ENCODE data around the gene MED14. TPM values are rescaled to one million over a fixed set of nuclear protein-coding genes. Genes with fewer than 3 reads are reported as not detected.

Gene MED14
- total and polyA plus RNA-seq, 2 of the 8 experiments (the other 6 are each of a cell fraction or from before 2014, with no cell fraction given): 79.7 to 117 TPM

DNA sequence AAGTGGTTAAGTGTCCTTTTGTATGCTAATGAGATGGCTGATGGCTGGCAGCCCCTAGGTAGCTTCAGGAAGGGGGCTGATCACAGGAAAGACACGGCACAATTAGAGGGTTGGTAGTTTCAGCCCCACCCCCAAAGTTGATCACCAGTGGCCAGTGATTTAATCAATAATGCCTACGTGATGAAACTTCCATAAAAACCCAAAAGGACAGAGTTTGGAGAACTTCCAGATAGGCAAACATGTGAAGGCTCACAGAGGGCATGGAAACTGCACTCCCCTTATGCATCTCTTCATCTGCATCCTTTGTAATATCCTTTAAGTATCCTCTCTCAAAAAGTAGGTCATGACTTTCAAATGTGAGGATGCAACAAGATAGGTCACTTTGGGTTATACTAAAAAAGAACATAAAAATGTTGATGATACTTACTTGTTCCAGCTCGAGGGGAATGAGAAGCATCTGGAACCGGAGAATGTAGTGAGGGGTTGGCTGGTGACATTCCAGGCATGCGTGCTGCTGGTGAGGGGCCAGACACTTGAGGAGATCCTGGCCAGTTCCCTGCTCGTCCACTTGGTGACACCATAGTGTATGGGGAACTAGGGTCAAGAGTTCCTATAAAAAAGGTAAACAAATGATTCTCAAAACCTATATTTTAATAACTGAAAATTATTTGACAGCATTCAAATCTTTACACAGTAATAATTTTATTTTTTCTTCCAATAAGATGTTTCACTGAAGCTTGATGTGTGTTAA, 71.3 kb downstream of the MED14 start (continued):
- TF ChIP-seq SIX5 (IDR thresholded peaks at IDR 0.05; ENCODE audit: low read depth, low read length) (no peak), SAP30 (IDR thresholded peaks at IDR 0.05; ENCODE audit: insufficient read depth, insufficient replicate concordance, low read length) (no peak), CREB1 (IDR thresholded peaks at IDR 0.05) (no peak)
